ENCODE measurements around the gene SRSF8.
"Not testable (repeated sequence)": the region's sequence is repeated elsewhere in the genome, so short reads cannot be mapped to it uniquely, and the experiment has no call there.

SRSF8 gene, protein sequence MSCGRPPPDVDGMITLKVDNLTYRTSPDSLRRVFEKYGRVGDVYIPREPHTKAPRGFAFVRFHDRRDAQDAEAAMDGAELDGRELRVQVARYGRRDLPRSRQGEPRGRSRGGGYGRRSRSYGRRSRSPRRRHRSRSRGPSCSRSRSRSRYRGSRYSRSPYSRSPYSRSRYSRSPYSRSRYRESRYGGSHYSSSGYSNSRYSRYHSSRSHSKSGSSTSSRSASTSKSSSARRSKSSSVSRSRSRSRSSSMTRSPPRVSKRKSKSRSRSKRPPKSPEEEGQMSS

DNA sequence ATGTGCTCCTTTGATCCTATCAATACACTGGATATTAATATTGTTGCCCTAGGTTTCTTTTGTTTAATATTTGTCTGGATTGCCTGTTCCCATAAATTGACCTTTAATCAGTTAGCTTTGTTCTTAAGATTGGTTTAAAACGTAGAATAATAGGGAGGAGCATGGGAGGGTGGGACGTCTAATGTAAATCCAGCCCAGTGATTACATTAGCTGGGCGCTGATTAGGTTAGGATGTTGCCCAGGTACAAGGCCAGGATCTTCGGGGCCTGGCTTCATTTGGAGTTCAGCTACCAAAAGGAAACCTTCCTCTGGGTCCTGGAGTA is at the start of gene SRSF8:
Gene SRSF8, plus strand, starts transcription at position 204 of the 323 bp plus-strand sequence. CDS start 308 bp downstream, outside the sequence.
- no peak for DNase-seq (ENCODE audit: low read depth in 3 of 3)

DNA sequence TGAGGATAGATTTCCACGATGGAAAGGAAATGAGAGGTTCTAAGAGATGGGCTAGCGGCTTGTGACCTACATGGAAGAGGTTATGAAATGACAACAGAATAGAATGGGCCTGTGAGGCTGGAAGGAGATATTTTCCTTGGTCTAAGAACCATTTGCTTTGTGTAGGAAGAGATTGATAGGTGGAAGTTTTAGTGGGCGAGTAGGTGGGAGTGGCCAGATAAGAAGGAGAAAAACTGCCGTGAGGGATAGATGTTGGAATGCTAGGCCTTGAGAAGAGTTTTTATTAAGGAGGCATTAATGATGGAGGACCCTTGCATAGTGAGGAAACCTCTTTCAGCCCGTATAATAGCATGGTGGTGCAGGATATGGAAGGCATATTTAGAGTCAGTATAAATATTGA is 45.3 kb upstream of the SRSF8 start:
- DNase-seq (ENCODE audit: low read depth in 3 of 3), result not testable (repeated sequence)

DNA sequence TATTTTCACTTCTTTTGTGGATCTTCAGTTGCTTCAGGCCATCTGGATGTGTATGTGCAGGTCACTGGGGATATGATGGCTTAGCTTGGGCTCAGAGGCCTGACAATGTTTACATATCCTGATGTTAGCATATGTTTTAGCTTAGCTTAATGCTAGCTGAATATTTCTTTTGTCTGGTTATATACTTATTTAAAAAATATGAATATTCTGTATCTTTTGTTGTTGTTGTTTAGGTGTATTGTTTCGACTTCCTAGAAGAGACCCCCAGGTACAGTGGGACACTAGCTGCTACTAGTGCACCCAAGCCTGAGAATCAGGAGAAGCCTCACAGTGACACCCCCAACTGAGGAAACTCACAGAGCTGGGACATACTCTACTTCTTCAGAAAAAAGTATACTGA is 41.8 kb upstream of the SRSF8 start, which contains the start of gene KDM4E:
Gene KDM4E, plus strand, starts transcription at position 301 of the 400 bp plus-strand sequence. CDS start 300 bp downstream, outside the sequence.
- no peak for DNase-seq (ENCODE audit: low read depth in 3 of 3)

DNA sequence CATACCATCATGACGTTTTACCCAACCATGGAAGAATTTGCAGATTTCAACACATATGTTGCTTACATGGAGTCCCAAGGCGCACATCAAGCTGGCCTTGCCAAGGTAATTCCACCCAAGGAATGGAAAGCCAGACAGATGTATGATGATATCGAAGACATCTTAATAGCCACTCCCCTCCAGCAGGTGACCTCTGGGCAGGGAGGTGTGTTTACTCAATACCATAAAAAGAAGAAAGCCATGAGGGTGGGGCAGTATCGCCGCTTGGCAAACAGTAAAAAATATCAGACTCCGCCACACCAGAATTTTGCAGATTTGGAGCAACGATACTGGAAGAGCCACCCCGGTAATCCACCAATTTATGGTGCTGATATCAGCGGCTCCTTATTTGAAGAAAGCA is 41.1 kb upstream of the SRSF8 start:
- not testable (repeated sequence) for DNase-seq (ENCODE audit: low read depth in 3 of 3)

DNA sequence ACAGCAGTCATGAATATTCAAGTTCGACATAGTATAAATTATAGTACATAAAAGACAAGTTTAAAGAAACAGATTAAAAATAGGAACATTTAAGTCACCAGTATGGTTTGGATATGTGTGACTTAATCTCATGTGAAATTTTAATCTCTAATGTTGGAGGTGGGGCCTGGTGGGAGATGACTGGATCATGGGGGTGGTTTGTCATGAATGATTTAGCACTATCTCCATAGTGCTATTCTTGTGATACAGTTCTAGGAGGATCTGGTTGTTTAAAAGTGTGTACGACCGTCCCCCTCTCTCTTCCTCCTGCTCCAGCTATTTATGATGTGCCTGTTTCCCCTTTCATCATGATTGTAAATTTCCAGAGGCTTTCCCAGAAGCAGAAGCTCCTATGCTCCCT is 38.4 kb upstream of the SRSF8 start:
- DNase-seq (ENCODE audit: low read depth in 3 of 3), result no peak

DNA sequence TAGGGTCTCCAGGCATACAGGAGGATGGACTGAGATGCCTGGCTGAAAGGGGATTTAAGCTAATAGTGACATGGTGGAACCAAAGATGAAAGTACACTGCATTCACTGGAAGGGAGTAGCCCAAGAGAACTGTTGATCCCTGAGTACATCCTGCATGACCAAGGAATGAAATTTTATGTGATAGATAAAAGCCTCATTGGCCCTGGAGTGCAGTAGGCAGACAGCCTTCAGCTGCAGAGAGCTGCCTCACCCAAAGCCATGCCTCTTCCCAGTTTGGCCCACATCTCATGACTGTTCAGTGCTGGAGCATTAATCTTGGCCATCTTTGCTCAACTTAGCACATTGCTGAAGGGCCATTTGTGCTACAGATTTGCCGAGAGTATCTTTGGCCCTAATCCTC is 33.7 kb upstream of the SRSF8 start:
- no peak for DNase-seq (ENCODE audit: low read depth in 3 of 3)

DNA sequence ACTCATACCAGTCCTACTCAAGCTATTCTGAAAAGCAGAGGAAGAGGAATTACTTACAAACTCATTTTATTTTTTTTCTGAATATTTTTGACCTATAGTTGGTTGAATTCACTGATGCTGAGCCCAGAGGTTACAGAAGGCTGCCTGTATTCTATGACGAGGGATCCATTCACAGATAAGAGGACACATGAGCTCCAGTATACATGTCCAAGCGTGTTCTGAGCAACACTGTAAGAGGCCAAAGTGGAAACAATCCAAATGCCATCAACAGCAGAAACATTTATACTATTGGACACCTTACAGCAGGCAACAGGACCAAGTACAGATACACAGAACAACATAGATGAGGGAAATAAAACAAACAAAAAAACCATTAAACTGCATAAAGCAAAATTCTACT is 31.4 kb upstream of the SRSF8 start:
- DNase-seq (ENCODE audit: low read depth in 3 of 3), result no peak

DNA sequence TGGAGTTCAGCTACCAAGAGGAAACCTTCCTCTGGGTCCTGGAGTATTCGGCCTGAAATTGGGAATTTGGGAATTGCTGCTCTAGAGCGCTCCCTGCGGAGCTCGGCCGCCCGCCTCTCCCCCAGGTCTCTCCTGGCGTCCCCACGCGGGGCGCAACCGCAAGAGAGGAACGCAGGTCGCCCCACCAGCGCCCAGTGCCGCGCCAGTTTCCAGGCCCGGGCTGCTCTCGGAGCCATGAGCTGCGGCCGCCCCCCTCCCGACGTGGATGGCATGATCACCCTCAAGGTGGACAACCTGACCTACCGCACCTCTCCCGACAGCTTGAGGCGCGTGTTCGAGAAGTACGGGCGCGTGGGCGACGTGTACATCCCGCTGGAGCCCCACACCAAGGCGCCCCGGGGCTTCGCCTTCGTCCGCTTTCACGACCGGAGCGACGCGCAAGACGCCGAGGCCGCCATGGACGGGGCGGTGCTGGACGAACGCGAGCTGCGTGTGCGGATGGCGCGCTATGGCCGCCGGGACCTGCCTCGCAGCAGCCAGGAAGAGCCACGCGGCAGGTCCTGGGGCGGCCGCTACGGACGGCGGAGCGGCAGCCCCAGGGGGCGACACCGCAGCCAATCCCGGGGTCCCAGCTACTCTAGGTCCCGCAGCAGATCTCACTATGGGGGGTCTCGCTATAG is 29.2 kb upstream of the SRSF8 start:
- DNase-seq (ENCODE audit: low read depth in 3 of 3), result not testable (repeated sequence)

DNA sequence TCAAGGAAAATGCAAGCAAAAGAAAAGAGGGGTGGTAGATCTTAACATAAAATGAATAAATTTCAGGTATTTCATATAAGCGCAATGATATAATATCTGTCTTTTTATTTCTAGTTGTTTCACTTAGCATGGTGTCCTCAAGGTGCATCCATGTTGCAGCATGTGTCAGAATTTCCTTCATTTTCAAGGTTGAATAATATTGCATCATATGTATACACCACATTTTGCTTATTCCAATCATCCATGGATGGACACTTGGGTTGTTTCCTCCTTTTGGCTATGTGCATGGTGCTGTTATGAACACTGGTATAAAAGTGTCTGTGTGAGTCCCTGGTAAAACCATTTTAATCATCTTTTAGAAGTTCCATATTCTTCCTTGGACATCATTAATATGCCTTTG is 24.5 kb upstream of the SRSF8 start:
- no peak for DNase-seq (ENCODE audit: low read depth in 3 of 3)

DNA sequence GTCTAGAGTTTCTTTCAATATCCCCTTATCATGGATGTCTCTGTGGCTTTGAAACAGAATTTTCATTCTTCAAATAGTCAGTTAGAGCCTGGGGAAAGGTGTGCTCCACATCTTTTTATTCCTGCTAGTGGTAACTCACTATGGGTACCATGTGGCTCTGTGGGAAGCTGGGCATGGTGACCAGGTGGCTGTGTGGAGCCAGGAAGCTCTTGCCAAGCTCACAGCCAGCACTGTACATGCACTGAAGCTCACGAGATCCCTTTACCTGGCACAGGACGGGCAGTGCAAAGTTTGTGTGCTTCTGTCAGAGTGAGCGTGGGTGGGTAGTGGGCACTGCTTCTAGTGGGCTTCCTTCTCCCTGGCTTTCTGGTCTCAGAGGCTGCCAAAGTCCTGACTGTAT is 23.8 kb upstream of the SRSF8 start:
- no peak for DNase-seq (ENCODE audit: low read depth in 3 of 3)

DNA sequence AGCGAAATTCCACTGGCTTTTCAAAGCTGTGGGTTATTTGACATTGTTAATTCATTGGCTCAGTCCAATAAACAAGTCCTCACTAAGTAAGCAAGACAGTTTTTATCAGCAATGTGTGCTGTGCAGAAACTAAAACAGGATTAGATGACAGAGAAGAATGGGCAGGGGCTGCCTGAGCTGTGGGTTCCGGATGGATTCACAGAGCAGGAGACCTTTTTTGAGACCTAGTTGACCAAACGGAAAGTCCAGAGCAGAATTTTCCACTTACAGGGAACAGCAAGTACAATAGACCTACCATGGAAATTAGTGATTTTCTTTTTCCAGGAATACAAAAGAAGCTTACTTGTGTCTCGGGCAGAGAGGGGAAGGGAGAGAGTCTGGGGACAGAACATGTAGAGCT is 22.7 kb upstream of the SRSF8 start:
- no peak for DNase-seq (ENCODE audit: low read depth in 3 of 3)

DNA sequence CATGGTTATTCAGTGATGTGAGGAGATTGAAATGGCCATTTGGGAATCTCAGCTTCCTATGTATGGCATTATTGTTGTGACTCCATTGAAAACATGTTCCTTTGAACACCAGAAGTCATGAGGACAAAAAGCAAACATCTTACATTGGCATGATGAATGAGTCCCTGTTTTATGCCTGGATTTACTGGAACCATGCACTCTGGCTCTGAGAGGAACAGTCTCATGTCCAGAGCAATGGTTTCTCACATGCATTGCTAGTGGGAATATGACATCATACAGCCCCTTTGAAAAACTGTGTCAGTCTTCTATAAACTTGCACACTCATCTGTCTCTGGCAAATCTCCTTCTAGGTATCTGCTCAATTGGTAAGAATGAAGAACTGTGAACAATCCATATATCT is 20.9 kb upstream of the SRSF8 start:
- DNase-seq (ENCODE audit: low read depth in 3 of 3), result no peak

DNA sequence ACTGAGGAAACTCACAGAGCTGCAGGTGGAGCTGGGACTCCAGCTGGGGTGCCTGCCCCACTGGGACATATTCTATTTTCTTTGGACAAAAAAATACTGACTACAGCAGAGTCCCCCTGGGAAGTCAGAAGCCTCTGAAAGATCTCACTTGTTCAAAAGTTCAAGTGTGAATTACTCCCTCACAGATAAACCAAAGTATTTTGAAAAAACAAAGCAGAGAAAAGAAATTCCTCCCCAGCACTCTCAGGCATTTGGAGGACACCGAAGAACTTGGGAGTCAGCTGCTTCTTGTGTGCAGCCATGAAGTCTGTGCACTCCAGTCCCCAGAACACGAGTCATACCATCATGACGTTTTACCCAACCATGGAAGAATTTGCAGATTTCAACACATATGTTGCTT is 17.6 kb upstream of the SRSF8 start, which contains the start of gene KDM4F:
Gene KDM4F, plus strand, starts transcription at position 301 of the 400 bp plus-strand sequence.
- DNase-seq (ENCODE audit: low read depth in 3 of 3), result not testable (repeated sequence)

DNA sequence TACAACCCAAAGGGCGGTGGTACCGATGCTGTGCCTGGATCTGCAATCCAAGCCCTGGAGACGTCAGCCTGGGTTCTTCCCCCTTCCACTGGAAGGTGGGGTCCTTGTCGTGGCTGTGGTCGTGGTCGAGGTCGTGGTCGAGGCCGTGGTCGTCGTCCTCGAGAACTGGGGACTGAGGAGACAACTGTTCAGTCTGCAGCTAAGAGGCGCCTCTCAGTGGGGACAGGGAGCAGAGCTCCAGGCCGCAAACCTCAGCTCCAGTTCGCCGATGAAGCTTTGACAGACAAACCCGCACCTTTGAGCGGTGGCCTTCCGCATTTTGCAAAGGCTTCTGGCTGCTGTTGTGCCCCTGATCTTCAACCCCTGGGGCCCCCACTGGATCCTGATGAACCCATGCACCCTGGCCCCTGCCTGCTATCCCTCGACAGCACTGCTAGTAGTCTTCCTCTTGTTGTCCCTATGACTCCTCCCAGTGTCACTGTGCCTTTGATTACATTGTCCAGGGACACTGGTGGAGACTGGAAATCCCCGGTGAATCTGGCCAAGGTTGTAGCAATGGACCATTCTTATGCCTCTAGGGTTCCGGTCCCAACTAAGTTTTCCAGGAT is 16.0 kb upstream of the SRSF8 start:
- DNase-seq (ENCODE audit: low read depth in 3 of 3), result no peak

DNA sequence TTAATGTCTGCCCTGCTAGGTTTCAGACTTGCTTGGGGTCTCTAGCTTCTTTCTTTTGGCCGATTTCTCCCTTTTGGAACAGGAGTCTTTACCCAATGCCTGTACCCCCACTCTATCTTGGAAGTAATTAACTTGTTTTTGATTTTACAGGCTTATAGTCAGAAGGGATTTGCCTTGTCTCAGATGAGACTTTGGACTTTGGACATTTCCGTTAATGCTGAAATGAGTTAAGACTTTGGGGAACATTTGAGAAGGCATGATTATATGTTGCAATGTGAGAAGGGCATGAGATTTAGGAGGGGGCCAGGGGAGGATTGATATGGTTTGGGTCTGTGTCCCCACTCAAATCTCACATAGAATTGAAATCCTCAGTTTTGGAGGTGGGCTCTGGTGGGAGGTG is 12.4 kb upstream of the SRSF8 start:
- DNase-seq (ENCODE audit: low read depth in 3 of 3), result no peak

DNA sequence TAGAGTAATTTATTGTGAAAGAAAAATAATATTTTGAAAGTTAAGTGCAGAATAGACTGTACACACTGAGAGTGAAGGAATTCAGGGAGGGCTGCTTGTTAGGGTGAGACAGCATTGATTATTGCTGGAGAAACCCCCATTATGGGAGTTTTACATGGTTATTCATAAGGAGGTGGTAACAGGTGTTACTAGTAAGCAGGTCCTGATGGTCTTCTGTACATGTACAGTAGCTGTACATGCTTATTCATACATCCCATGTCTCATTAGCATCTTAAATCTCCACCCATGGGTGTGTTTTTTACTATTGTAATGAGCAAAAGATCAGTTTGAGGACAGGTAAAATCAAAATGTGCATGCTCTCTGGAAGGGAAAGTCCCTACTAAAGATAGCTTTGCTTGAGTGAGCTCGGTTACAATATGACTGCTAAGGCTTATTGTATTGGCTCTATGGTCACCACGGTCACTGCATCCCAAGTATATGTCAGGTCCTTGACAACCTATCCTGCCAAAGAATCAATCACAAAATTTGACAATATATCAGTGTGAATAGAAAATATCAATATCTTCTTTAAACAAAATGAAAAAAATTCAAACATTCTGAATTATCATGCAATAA is 11.3 kb upstream of the SRSF8 start:
- DNase-seq (ENCODE audit: low read depth in 3 of 3), result no peak

DNA sequence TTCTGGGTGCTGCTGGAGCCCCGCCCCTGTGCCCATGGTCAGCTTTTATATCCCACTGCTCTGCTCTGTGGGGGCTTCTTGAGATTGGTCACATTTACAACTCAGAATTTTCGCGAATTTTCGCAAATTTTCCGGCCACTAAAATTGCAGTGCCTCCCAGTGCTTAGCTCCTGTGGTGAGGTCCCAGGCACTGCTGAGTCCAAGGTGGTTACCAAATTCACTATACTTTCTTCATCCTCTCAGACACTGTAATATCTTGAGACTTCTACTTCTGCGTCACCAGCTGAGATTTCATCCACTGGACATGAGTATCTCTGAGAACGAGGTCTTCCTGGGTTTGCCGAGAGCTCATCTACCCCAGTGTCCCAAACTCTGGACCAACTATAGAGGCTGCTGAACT is 8.8 kb upstream of the SRSF8 start:
- no peak for DNase-seq (ENCODE audit: low read depth in 3 of 3)

DNA sequence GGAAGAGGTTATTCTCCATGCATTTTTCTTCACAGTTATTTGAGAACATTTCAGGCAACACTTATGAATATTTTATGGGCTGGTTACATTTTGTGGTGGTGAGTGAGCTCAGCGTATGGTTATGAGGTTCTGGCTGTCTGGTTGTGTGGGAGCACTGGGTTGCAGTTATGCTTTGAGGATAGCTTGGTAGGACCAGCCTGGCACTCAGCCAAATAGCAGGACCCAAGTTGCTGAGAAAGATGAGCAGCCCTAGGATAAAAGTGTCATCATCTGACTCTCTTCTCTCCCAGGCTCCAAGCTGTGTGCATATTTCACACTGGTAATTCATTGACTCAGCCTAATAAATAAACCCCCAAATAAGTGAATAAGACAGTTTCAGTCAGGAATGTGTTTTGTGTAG is 8.1 kb upstream of the SRSF8 start:
- no peak for DNase-seq (ENCODE audit: low read depth in 3 of 3)

DNA sequence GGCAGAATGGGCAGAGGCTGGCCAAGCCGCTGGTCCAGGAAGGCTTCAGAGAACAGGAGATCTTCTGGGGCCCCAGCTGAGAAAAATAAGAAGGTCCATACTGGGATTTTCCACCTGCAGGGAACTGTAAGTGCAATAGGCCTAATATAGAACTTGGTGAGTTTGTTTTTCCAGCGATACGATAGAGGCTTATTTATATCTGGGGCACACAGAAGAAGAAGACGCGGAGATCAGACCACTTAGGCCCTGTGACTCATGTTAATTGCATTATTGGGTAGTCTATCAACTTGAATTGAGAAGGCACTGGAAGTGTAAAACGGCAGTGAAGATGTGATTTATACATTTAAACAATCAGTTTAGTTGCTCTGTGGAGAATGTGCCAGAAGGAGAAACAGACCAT is 7.7 kb upstream of the SRSF8 start:
- no peak for DNase-seq (ENCODE audit: low read depth in 3 of 3)

DNA sequence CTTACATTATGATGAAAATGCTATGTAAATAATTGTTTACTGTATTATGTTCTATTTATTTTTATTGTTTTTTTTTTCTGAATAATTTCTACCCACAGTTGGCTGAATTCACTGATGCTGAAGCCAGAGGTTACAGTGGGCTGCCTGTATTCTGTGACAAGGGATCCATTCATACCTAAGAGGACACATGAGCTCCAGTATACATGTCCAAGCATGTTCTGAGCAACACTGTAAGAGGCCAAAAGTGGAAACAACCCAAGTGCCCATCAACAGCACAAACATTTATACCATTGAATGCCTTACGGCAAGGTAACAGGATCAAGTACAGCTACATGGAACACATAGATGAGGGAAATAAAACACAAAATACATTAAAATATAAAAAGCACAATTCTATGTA is 1.4 kb upstream of the SRSF8 start:
- DNase-seq (ENCODE audit: low read depth in 3 of 3), result no peak

DNA sequence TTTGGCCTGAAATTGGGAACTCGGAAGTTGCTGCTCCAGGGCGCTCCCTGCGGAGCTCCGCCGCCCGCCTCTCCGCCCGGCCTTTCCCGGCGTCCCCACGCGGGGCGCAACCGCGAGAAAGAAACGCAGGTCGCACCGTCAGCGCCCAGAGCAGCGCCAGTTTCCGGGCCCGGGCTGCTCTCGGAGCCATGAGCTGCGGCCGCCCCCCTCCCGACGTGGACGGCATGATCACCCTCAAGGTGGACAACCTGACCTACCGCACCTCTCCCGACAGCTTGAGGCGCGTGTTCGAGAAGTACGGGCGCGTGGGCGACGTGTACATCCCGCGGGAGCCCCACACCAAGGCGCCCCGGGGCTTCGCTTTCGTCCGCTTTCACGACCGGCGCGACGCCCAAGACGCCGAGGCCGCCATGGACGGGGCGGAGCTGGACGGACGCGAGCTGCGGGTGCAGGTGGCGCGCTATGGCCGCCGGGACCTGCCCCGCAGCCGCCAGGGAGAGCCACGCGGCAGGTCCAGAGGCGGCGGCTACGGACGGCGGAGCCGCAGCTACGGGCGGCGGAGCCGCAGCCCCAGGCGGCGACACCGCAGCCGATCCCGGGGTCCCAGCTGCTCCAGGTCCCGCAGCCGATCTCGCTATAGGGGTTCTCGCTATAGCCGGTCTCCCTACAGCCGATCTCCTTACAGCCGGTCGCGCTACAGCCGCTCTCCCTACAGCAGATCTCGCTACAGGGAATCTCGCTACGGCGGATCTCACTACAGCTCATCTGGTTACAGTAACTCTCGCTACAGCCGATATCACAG is 521 bp downstream of the SRSF8 start:
- peak; percentile 51 to 67 (median 66) for DNase-seq (ENCODE audit: low read depth in 3 of 3)

DNA sequence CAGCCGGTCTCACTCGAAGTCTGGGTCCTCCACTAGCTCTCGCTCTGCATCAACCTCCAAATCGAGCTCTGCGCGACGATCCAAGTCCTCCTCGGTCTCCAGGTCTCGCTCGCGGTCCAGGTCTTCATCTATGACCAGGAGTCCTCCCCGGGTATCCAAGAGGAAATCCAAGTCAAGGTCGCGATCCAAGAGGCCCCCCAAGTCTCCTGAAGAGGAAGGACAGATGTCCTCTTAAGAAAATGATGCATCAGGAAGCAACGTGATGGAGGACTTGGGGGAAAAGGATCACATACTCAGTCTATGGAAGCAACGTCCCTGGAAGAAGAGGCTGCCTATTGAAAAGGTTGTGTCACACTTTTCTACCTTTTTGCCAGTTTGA is 1.1 kb downstream of the SRSF8 start:
- DNase-seq (ENCODE audit: low read depth in 3 of 3), result peak in 1 of 3 donors; percentile 22

All from stimulated activated CD4-positive, alpha-beta T cell treated with anti-CD3 and anti-CD28 coated beads, TNF-alpha, amount 100 ng/mL, for 48 hours (primary cell).